Measurements from ENCODE around the gene TAPBPL. TPM values are rescaled to one million over a fixed set of nuclear protein-coding genes. Genes with fewer than 3 reads are reported as not detected.

TAPBPL gene
- polyA plus RNA-seq, 1 donor (not counting 4 experiments of a cell fraction or from before 2014, with no cell fraction given), result 4.8 TPM

- Histone ChIP-seq H3K4me2 (ENCODE audit: control insufficient read depth, extremely low read depth, insufficient read depth, low read depth, low read length) (no peak overlapping the region), H3K9ac (ENCODE audit: control insufficient read depth, extremely low read depth, insufficient read depth, low read length) (no peak overlapping the region), H3K27me3 (ENCODE audit: control insufficient read depth, extremely low read depth, insufficient read depth, low read length) (no peaks in the 10 kb centered on the region), H3K36me3 (ENCODE audit: control insufficient read depth in 2 of 2, extremely low read depth in 1 of 2, insufficient read depth in 2 of 2, low read length in 2 of 2) (peaks cover 11 to 26% of the 10 kb centered on the region in 2 experiments), H2AFZ (ENCODE audit: control insufficient read depth, low read length) (no peak overlapping the region), H3K79me2 (ENCODE audit: control insufficient read depth, insufficient read depth, low read length) (no peaks in the 10 kb centered on the region), H4K20me1 (ENCODE audit: control insufficient read depth, extremely low read depth, insufficient read depth, low read length) (no peaks in the 10 kb centered on the region), H3K9me3 (ENCODE audit: control insufficient read depth, low read depth, low read length) (no peaks in the 10 kb centered on the region), H3K4me3 (ENCODE audit: control insufficient read depth in 2 of 3, extremely low read depth in 1 of 3, insufficient read depth in 2 of 3, low read depth in 1 of 3, low read length in 3 of 3) (no peak overlapping the region), H3K4me1 (ENCODE audit: control insufficient read depth, extremely low read depth, insufficient read depth, low read length) (peaks cover 4% of the 10 kb centered on the region), H3K27ac (ENCODE audit: control insufficient read depth, insufficient read depth, low read length) (no peak overlapping the region), H3K9me1 (ENCODE audit: control insufficient read depth, extremely low read depth, insufficient read depth, low read length) (no peaks in the 10 kb centered on the region)
- DNase-seq (ENCODE audit: low read depth, low spot score), result no peak
- dilution Hi-C loops (cut with MboI; ENCODE audit: extremely low pct_ligation_motif_present, low sequenced_read_pairs), result no loop called here
- no peak for FAIRE-seq
- no peak for TF ChIP-seq EZH2 (IDR thresholded peaks at IDR 0.05; ENCODE audit: low read length)
- TF ChIP-seq CTCF (optimal IDR thresholded peaks at IDR 0.05 in 1 of 3, IDR thresholded peaks at IDR 0.05 in 1 of 3, conservative IDR thresholded peaks at IDR 0.05 in 1 of 3; ENCODE audit: extremely low read depth in 1 of 3, insufficient read depth in 2 of 3, low read length in 3 of 3), result no peak
These were observed 6.6 kb downstream of the TAPBPL start for GRCh38 chr12:6458281-6459003.

- H3K27ac ChIP-seq (ENCODE audit: control insufficient read depth, insufficient read depth, low read length), result no peak overlapping the region
- DNase-seq (ENCODE audit: low read depth, low spot score), result no peak
- no peak for FAIRE-seq
- H3K4me3 ChIP-seq (ENCODE audit: control insufficient read depth in 2 of 3, extremely low read depth in 1 of 3, insufficient read depth in 2 of 3, low read depth in 1 of 3, low read length in 3 of 3), result no peak overlapping the region
- TF ChIP-seq CTCF (optimal IDR thresholded peaks at IDR 0.05 in 1 of 3, IDR thresholded peaks at IDR 0.05 in 1 of 3, conservative IDR thresholded peaks at IDR 0.05 in 1 of 3; ENCODE audit: extremely low read depth in 1 of 3, insufficient read depth in 2 of 3, low read length in 3 of 3) (no peak), EZH2 (IDR thresholded peaks at IDR 0.05; ENCODE audit: low read length) (no peak)
- H3K9ac ChIP-seq (ENCODE audit: control insufficient read depth, extremely low read depth, insufficient read depth, low read length), result no peak overlapping the region
- H4K20me1 ChIP-seq (ENCODE audit: control insufficient read depth, extremely low read depth, insufficient read depth, low read length), result no peaks in the 10 kb centered on the region
- H3K9me3 ChIP-seq (ENCODE audit: control insufficient read depth, low read depth, low read length), result no peaks in the 10 kb centered on the region
- no peaks in the 10 kb centered on the region for H3K79me2 ChIP-seq (ENCODE audit: control insufficient read depth, insufficient read depth, low read length)
- dilution Hi-C loops (cut with MboI; ENCODE audit: extremely low pct_ligation_motif_present, low sequenced_read_pairs), result no loop called here
- H3K4me2 ChIP-seq (ENCODE audit: control insufficient read depth, extremely low read depth, insufficient read depth, low read depth, low read length), result no peak overlapping the region
- H3K9me1 ChIP-seq (ENCODE audit: control insufficient read depth, extremely low read depth, insufficient read depth, low read length), result no peaks in the 10 kb centered on the region
- no peak overlapping the region for H2AFZ ChIP-seq (ENCODE audit: control insufficient read depth, low read length)
- peaks cover 4% of the 10 kb centered on the region for H3K4me1 ChIP-seq (ENCODE audit: control insufficient read depth, extremely low read depth, insufficient read depth, low read length)
- peaks cover 13 to 26% of the 10 kb centered on the region in 2 experiments for H3K36me3 ChIP-seq (ENCODE audit: control insufficient read depth in 2 of 2, extremely low read depth in 1 of 2, insufficient read depth in 2 of 2, low read length in 2 of 2)
- no peaks in the 10 kb centered on the region for H3K27me3 ChIP-seq (ENCODE audit: control insufficient read depth, extremely low read depth, insufficient read depth, low read length)
These were observed 7.1 kb downstream of the TAPBPL start for GRCh38 chr12:6459004-6459337.
